ENCODE data around the gene TMEM270. TPM values are rescaled to one million over a fixed set of nuclear protein-coding genes. Genes with fewer than 3 reads are reported as not detected.

Gene TMEM270
- total and polyA plus RNA-seq, 2 of the 8 experiments (the other 6 are each of a cell fraction or from before 2014, with no cell fraction given): 0.26 TPM; not detected in 1

- peak overlapping the region; percentile 56 to 63 for H3K4me2 ChIP-seq (ENCODE audit: insufficient read depth in 1 of 2, low read depth in 2 of 2, low read length in 2 of 2)
- peak overlapping the region; percentile 97 for H2BK12ac ChIP-seq (ENCODE audit: low read depth, low read length)
- H3K27ac ChIP-seq (ENCODE audit: low read depth, low read length): peak overlapping the region; percentile 63
- peak overlapping the region; percentile 82 for H4K91ac ChIP-seq (replicated peaks; ENCODE audit: insufficient read length, low read length)
- peak overlapping the region; percentile 11 for H3K4ac ChIP-seq (replicated peaks; ENCODE audit: insufficient read length, low read depth, low read length)
- H4K8ac ChIP-seq (ENCODE audit: extremely low read depth, insufficient read depth, low read length): peak overlapping the region; percentile 72; the same call in 1 of the 2 replicates
- 39% methylated on average over 9 of the region's 11 CpGs; no CpG with 5 or more reads in 1 of the 2 experiments for WGBS, 2 experiments (ENCODE audit: extremely low coverage in 1 of 2, insufficient coverage in 1 of 2, insufficient read length in 1 of 2, insufficient replicate concordance in 2 of 2, low coverage in 1 of 2, low lambda C conversion rate in 2 of 2, missing lambda C conversion rate in 1 of 2)
- no peaks in the 10 kb centered on the region for H3K36me3 ChIP-seq (ENCODE audit: control insufficient read depth in 2 of 4, insufficient read depth in 4 of 4, low read length in 3 of 4)
- H3K23ac ChIP-seq (ENCODE audit: insufficient read length): no peak overlapping the region
- H4K5ac ChIP-seq (ENCODE audit: insufficient read length, low read depth, low read length): peak overlapping the region; percentile 20
- H2BK5ac ChIP-seq (ENCODE audit: low read depth, low read length): peak overlapping the region; percentile 86
- peaks cover 0 to 5% (median 2%) of the 10 kb centered on the region in 4 experiments; a peak in 3 of 7 replicates for H3K27me3 ChIP-seq (replicated peaks in 1 of 4; ENCODE audit: control insufficient read depth in 3 of 4, extremely low read depth in 1 of 4, insufficient read depth in 3 of 4, low read length in 3 of 4)
- peak overlapping the region; percentile 94 for H3K18ac ChIP-seq (ENCODE audit: extremely low read depth, low read length)
- H2BK15ac ChIP-seq (ENCODE audit: low read length): peak overlapping the region; percentile 90; the same call in 1 of the 2 replicates
- H2AFZ ChIP-seq (ENCODE audit: low read length): no peak overlapping the region
- H3K79me1 ChIP-seq (ENCODE audit: low read depth, low read length): peaks cover 5% of the 10 kb centered on the region; the same call in 1 of the 2 replicates
- H4K20me1 ChIP-seq (replicated peaks in 1 of 2; ENCODE audit: control insufficient read depth in 1 of 2, insufficient read depth in 2 of 2, low read length in 2 of 2): no peaks in the 10 kb centered on the region
- no peak overlapping the region for H2AK5ac ChIP-seq (ENCODE audit: low read depth, low read length)
- peak in 1 of 2 experiments; percentile 60 for DNase-seq (ENCODE audit: low read depth in 1 of 2, low spot score in 2 of 2)
- peak overlapping the region; percentile 99 for H2BK20ac ChIP-seq (ENCODE audit: low read length)
- no peaks in the 10 kb centered on the region for H3K9me3 ChIP-seq (ENCODE audit: insufficient read depth in 2 of 2, low read depth in 1 of 2, low read length in 1 of 2)
- no peak overlapping the region for H3K56ac ChIP-seq (replicated peaks; ENCODE audit: insufficient read length, low read depth, low read length)
- H3K79me2 ChIP-seq (ENCODE audit: control insufficient read depth in 1 of 2, insufficient read depth in 2 of 2, low read length in 2 of 2): no peaks in the 10 kb centered on the region; a peak in 1 of 4 replicates
- CTCF ChIA-PET (ENCODE audit: partially characterized antibody): interaction anchor here (0.6 to 5.5 kb wide), 8 partner anchors 10 to 199 kb away, joined by 3 to 65 read pairs (median 14); partner anchors contain the start of genes ABHD11 and METTL27
- peaks cover 18 to 46% (median 37%) of the 10 kb centered on the region in 4 experiments for H3K4me1 ChIP-seq (replicated peaks in 1 of 4; ENCODE audit: control insufficient read depth in 3 of 4, insufficient read depth in 4 of 4, low read length in 3 of 4)
- H3K14ac ChIP-seq (ENCODE audit: insufficient read length): no peak overlapping the region
- H3K9ac ChIP-seq (replicated peaks in 1 of 4; ENCODE audit: extremely low read depth in 1 of 4, low read depth in 3 of 4, low read length in 3 of 4): no peak overlapping the region; a peak in 2 of 7 replicates
- peaks cover 17% of the 10 kb centered on the region; the same call in 1 of the 2 replicates for H3K23me2 ChIP-seq (ENCODE audit: low read depth, low read length)
- POLR2A ChIA-PET (ENCODE audit: partially characterized antibody): interaction anchor here (0.9 to 2.9 kb wide), 12 partner anchors 8 to 89 kb away, joined by 3 to 15 read pairs (median 4); partner anchors contain the start of genes ABHD11 and METTL27
- no peak for FAIRE-seq
- peak overlapping the region in 2 of 4 experiments; percentile 3 to 17; a peak in 1 of 8 replicates for H3K4me3 ChIP-seq (ENCODE audit: extremely low read depth in 1 of 4, insufficient read depth in 2 of 4, low read depth in 3 of 4, low read length in 4 of 4)
- H2BK120ac ChIP-seq (replicated peaks; ENCODE audit: low read depth, low read length): no peak overlapping the region
- no peak for TF ChIP-seq NRF1 (IDR thresholded peaks at IDR 0.05; ENCODE audit: low read depth, low read length)
- TF ChIP-seq TAF1 (IDR thresholded peaks at IDR 0.05; ENCODE audit: low read depth, low read length): peak; percentile 44; the same call in 1 of the 2 replicates
- TF ChIP-seq RNF2 (IDR thresholded peaks at IDR 0.05; ENCODE audit: borderline replicate concordance, low read depth, low read length, missing control alignments, poor library complexity, severe bottlenecking): no peak
- TF ChIP-seq SAP30 (IDR thresholded peaks at IDR 0.05; ENCODE audit: insufficient read depth, insufficient replicate concordance, low read length): no peak
- TF ChIP-seq E2F6 (IDR thresholded peaks at IDR 0.05): peak; percentile 29; the same call in 1 of the 2 replicates
- peak; percentile 70; the same call in 1 of the 2 replicates for TF ChIP-seq MAX (IDR thresholded peaks at IDR 0.05)
- TF ChIP-seq ASH2L (IDR thresholded peaks at IDR 0.05; ENCODE audit: low read length): peak; percentile 89
- no peak for TF ChIP-seq ZNF274 (IDR thresholded peaks at IDR 0.05; ENCODE audit: borderline replicate concordance, extremely low read depth, low read length)
- TF ChIP-seq POLR2AphosphoS5 (IDR thresholded peaks at IDR 0.05; ENCODE audit: low read depth, low read length): peak; percentile 59; the same call in 1 of the 2 replicates
Measured at GRCh38 chr7:73827567-73828106, 33.3 kb upstream of the TMEM270 start.
